ENCODE data around the gene BUB3. TPM values are rescaled to one million over a fixed set of nuclear protein-coding genes. Genes with fewer than 3 reads are reported as not detected.

Gene BUB3
- total RNA-seq, 1 donor from 2014 or later = 97.0 TPM

DNA sequence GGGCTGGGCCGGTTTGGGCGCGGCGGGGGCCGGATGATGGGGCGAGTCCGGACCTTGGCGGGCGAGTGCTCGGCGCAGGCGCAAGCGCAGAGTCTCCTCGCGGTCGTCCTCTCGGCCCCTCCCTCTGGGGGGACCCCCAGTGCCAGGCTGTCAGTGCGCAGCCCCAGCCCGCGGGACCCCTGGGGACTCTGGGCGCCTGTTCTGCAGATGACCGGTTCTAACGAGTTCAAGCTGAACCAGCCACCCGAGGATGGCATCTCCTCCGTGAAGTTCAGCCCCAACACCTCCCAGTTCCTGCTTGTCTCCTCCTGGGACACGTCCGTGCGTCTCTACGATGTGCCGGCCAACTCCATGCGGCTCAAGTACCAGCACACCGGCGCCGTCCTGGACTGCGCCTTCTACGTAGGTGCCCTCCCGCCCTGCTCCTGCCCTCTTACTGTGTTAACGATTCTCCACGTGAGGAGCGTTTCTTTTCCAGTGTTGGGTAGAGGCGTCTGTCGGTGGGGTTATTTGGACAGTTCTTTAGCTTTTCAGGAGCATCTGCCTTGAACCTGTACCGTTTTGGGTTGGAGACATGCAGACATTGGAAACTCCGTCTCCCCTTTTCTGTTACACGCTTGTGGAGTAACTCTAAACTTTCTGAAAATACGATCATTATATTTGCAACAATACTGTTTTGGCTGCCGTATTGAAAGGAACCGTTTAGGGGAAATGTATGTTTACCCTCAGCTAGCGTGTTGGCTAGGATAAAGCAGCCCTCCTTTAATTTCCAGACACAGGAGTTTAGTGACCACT is 706 bp downstream of the BUB3 start:
- Mint-ChIP-seq H3K4me3 (ENCODE audit: unreplicated experiment) (peak overlapping the region; percentile 100), H3K27ac (ENCODE audit: unreplicated experiment) (peak overlapping the region; percentile 98), H3K4me1 (ENCODE audit: unreplicated experiment) (peaks cover 49% of the 10 kb centered on the region), H3K27me3 (ENCODE audit: unreplicated experiment) (peaks cover 26% of the 10 kb centered on the region), H3K9me3 (ENCODE audit: unreplicated experiment) (no peaks in the 10 kb centered on the region), H3K36me3 (ENCODE audit: unreplicated experiment) (peaks cover 28% of the 10 kb centered on the region)
- peak; percentile 88 for DNase-seq (ENCODE audit: extremely low spot score, unreplicated experiment)
- TF ChIP-seq, protein P1, sequence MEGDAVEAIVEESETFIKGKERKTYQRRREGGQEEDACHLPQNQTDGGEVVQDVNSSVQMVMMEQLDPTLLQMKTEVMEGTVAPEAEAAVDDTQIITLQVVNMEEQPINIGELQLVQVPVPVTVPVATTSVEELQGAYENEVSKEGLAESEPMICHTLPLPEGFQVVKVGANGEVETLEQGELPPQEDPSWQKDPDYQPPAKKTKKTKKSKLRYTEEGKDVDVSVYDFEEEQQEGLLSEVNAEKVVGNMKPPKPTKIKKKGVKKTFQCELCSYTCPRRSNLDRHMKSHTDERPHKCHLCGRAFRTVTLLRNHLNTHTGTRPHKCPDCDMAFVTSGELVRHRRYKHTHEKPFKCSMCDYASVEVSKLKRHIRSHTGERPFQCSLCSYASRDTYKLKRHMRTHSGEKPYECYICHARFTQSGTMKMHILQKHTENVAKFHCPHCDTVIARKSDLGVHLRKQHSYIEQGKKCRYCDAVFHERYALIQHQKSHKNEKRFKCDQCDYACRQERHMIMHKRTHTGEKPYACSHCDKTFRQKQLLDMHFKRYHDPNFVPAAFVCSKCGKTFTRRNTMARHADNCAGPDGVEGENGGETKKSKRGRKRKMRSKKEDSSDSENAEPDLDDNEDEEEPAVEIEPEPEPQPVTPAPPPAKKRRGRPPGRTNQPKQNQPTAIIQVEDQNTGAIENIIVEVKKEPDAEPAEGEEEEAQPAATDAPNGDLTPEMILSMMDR (IDR thresholded peaks at IDR 0.05) = no peak

DNA sequence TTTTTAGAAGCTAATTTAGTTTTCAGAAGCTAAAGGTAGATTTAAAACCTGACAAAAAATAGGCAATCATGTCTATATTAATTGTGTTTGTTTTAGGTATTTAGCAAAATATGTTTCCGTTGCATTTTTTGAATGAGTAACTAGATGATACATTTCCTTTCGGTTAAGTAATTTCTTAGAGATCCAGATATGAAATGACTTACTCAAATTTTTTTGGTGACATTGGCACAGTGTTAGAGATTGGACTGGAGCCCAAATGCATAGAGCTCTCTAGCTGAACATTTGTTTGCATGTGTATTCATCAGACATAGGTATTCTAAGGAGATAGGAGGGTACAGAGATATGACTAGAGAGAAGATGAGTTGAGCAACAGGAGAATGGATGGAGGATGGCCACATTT is 1.9 kb downstream of the BUB3 start:
- Mint-ChIP-seq H3K27me3 (ENCODE audit: unreplicated experiment) (peaks cover 17% of the 10 kb centered on the region), H3K4me1 (ENCODE audit: unreplicated experiment) (peaks cover 37% of the 10 kb centered on the region), H3K4me3 (ENCODE audit: unreplicated experiment) (no peak overlapping the region), H3K36me3 (ENCODE audit: unreplicated experiment) (peaks cover 36% of the 10 kb centered on the region), H3K9me3 (ENCODE audit: unreplicated experiment) (no peaks in the 10 kb centered on the region), H3K27ac (ENCODE audit: unreplicated experiment) (no peak overlapping the region)
- TF ChIP-seq, protein P1 (IDR thresholded peaks at IDR 0.05) = no peak
- no peak for DNase-seq (ENCODE audit: extremely low spot score, unreplicated experiment)

DNA sequence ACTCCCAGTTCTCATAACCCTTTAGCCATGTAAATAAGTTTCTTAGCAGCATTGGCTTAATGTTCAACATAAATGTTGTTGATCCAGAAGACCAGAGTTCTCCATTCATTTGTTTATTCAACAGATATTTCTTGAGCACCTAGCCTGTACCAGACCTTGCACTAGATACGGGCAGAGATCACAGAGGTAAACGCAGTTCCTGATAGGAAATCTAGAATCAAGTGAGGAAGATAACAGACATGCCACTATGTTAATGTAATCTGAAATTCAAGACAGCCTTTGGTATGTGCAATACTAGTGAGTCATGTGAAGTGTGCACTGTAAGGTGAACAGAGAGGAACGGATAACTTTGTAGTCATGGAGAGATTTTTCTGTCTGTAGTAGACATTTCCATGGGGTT is 3.0 kb downstream of the BUB3 start:
- peaks cover 7% of the 10 kb centered on the region for H3K27me3 Mint-ChIP-seq (ENCODE audit: unreplicated experiment)
- H3K9me3 Mint-ChIP-seq (ENCODE audit: unreplicated experiment) = no peaks in the 10 kb centered on the region
- no peak overlapping the region for H3K27ac Mint-ChIP-seq (ENCODE audit: unreplicated experiment)
- H3K36me3 Mint-ChIP-seq (ENCODE audit: unreplicated experiment) = peaks cover 44% of the 10 kb centered on the region
- DNase-seq (ENCODE audit: extremely low spot score, unreplicated experiment) = no peak
- TF ChIP-seq, protein P1 (IDR thresholded peaks at IDR 0.05) = no peak
- H3K4me1 Mint-ChIP-seq (ENCODE audit: unreplicated experiment) = peaks cover 35% of the 10 kb centered on the region
- no peak overlapping the region for H3K4me3 Mint-ChIP-seq (ENCODE audit: unreplicated experiment)

GRCh38 chr10:123158682-123159081 is 4.5 kb downstream of the BUB3 start:
- peaks cover 50% of the 10 kb centered on the region for H3K36me3 Mint-ChIP-seq (ENCODE audit: unreplicated experiment)
- DNase-seq (ENCODE audit: extremely low spot score, unreplicated experiment) = no peak
- H3K9me3 Mint-ChIP-seq (ENCODE audit: unreplicated experiment) = no peaks in the 10 kb centered on the region
- peaks cover 35% of the 10 kb centered on the region for H3K4me1 Mint-ChIP-seq (ENCODE audit: unreplicated experiment)
- TF ChIP-seq, protein P1 (IDR thresholded peaks at IDR 0.05) = no peak
- no peak overlapping the region for H3K27ac Mint-ChIP-seq (ENCODE audit: unreplicated experiment)
- H3K4me3 Mint-ChIP-seq (ENCODE audit: unreplicated experiment) = no peak overlapping the region
- no peaks in the 10 kb centered on the region for H3K27me3 Mint-ChIP-seq (ENCODE audit: unreplicated experiment)

DNA sequence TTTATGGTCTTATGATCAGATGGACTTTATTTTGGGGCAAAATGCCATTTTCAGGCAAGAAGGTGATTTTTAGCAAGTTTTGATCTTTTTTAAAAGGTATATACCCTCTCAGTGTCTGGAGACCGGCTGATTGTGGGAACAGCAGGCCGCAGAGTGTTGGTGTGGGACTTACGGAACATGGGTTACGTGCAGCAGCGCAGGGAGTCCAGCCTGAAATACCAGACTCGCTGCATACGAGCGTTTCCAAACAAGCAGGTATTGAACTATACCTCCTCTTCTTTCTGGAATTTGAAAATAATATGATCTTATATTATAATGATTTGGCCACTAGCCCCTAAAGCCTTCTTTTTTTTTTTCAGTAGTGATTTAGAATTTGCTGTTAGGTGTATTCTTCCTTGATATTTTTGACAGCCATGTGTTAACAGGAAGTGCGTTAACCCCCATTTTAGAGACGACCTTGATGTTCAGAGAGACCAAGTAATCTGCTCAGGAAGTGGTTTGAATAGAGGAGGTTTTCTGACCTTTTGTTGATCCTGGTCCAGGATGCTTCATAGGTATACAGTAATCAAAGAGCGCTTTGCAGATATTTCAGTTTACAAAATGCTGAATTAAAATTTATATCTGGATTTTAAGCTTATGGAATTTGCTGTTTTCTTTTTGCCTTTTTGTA is 6.2 kb downstream of the BUB3 start:
- Mint-ChIP-seq H3K27me3 (ENCODE audit: unreplicated experiment) (no peaks in the 10 kb centered on the region), H3K36me3 (ENCODE audit: unreplicated experiment) (peaks cover 55% of the 10 kb centered on the region), H3K4me1 (ENCODE audit: unreplicated experiment) (peaks cover 29% of the 10 kb centered on the region), H3K27ac (ENCODE audit: unreplicated experiment) (no peak overlapping the region), H3K4me3 (ENCODE audit: unreplicated experiment) (no peak overlapping the region), H3K9me3 (ENCODE audit: unreplicated experiment) (no peaks in the 10 kb centered on the region)
- DNase-seq (ENCODE audit: extremely low spot score, unreplicated experiment) = no peak
- TF ChIP-seq, protein P1 (IDR thresholded peaks at IDR 0.05) = no peak

Measured in osteocyte (in vitro differentiated cells).